ENCODE data around the gene INAVA.
"Not testable (repeated sequence)": the region's sequence is repeated elsewhere in the genome, so short reads cannot be mapped to it uniquely, and the experiment has no call there.

INAVA gene

GRCh38 chr1:200947059-200947566 is 52.4 kb downstream of the INAVA start:
- Histone ChIP-seq H3K9me3 (ENCODE audit: low read depth, low read length) (no peaks in the 10 kb centered on the region; the same call in 1 of the 2 replicates), H3K27ac (no peak overlapping the region), H3K9ac (ENCODE audit: insufficient read length) (no peak overlapping the region), H3K36me3 (ENCODE audit: insufficient read depth, low read length) (no peaks in the 10 kb centered on the region), H3K4me3 (no peak overlapping the region)
- TF ChIP-seq POLR2AphosphoS5 (IDR thresholded peaks at IDR 0.05; ENCODE audit: borderline replicate concordance, low read depth, low read length) (no peak), EZH2 (IDR thresholded peaks at IDR 0.05) (no peak), FOXP2 (optimal IDR thresholded peaks at IDR 0.05; ENCODE audit: control extremely low read depth, extremely low read length, insufficient read depth) (no peak)
- DNase-seq (ENCODE audit: low read depth, low spot score): no peak

DNA sequence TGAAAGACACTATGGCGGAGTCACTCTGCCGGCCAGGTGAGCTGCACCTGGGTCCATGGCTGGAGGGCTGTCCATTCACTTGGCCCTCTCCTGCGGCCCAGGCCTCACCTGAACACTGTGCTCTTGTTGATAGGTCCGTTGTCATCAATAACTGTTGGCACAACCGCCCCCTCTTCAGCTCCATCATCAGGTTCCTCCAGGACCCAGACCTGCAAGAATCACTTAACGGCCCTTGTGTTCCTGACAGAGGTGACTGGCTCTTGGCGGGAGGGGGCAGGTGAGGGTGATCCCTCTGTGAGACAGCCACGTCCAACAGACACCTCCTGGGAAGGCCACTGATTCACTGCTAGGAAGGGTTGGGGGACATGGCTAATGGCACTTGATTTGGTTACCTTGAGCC is 54.9 kb downstream of the INAVA start:
- TF ChIP-seq FOXP2 (optimal IDR thresholded peaks at IDR 0.05; ENCODE audit: control extremely low read depth, extremely low read length, insufficient read depth) (no peak), POLR2AphosphoS5 (IDR thresholded peaks at IDR 0.05; ENCODE audit: borderline replicate concordance, low read depth, low read length) (no peak)
- H3K27ac ChIP-seq: no peak overlapping the region

GRCh38 chr1:200951016-200951415 is 56.3 kb downstream of the INAVA start:
- TF ChIP-seq EZH2 (IDR thresholded peaks at IDR 0.05): no peak
- TF ChIP-seq POLR2AphosphoS5 (IDR thresholded peaks at IDR 0.05; ENCODE audit: borderline replicate concordance, low read depth, low read length): no peak
- no peak for TF ChIP-seq FOXP2 (optimal IDR thresholded peaks at IDR 0.05; ENCODE audit: control extremely low read depth, extremely low read length, insufficient read depth)
- Histone ChIP-seq H3K27ac (no peak overlapping the region), H3K9me3 (ENCODE audit: low read depth, low read length) (no peaks in the 10 kb centered on the region; the same call in 1 of the 2 replicates), H3K36me3 (ENCODE audit: insufficient read depth, low read length) (no peaks in the 10 kb centered on the region), H3K9ac (ENCODE audit: insufficient read length) (no peak overlapping the region), H3K4me3 (no peak overlapping the region)
- no peak for DNase-seq (ENCODE audit: low read depth, low spot score)

More for the DNA sequence above, 54.9 kb downstream of the INAVA start:
- Histone ChIP-seq H3K36me3 (ENCODE audit: insufficient read depth, low read length) (no peaks in the 10 kb centered on the region), H3K9ac (ENCODE audit: insufficient read length) (no peak overlapping the region), H3K9me3 (ENCODE audit: low read depth, low read length) (no peaks in the 10 kb centered on the region; the same call in 1 of the 2 replicates), H3K4me3 (no peak overlapping the region)
- DNase-seq (ENCODE audit: low read depth, low spot score): no peak

- no peak for DNase-seq (ENCODE audit: low read depth, low spot score)
- Histone ChIP-seq H3K9me3 (ENCODE audit: low read depth, low read length) (no peaks in the 10 kb centered on the region), H3K36me3 (ENCODE audit: insufficient read depth, low read length) (no peaks in the 10 kb centered on the region), H3K27ac (no peak overlapping the region), H3K9ac (ENCODE audit: insufficient read length) (no peak overlapping the region), H3K4me3 (no peak overlapping the region)
- TF ChIP-seq FOXP2 (optimal IDR thresholded peaks at IDR 0.05; ENCODE audit: control extremely low read depth, extremely low read length, insufficient read depth): no peak
- TF ChIP-seq EZH2 (IDR thresholded peaks at IDR 0.05): no peak
- TF ChIP-seq POLR2AphosphoS5 (IDR thresholded peaks at IDR 0.05; ENCODE audit: borderline replicate concordance, low read depth, low read length): no peak
Observed at GRCh38 chr1:200954434-200954833, 59.7 kb downstream of the INAVA start.

DNA sequence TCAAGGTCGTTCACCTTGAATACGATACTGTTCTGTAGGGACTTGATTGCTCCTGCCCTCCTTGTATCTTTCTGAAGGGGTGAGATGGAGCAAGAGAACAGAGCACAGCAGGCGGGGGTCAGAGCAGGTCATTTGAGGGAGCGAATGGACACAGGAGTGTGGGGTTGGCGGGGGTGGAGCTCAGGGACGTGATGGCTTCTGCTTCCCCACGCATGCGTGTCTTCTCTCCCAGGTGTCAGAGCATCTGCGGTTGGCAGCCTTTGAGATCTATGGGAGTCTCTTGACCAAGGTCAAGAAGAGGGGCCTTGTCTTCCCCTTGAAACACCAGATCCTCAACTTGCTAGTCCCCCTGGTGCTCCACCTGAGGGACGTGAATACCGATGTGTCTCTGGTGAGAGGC is 63.9 kb downstream of the INAVA start:
- TF ChIP-seq EZH2 (IDR thresholded peaks at IDR 0.05): no peak
- no peak for TF ChIP-seq POLR2AphosphoS5 (IDR thresholded peaks at IDR 0.05; ENCODE audit: borderline replicate concordance, low read depth, low read length)
- no peak for TF ChIP-seq FOXP2 (optimal IDR thresholded peaks at IDR 0.05; ENCODE audit: control extremely low read depth, extremely low read length, insufficient read depth)
- Histone ChIP-seq H3K9me3 (ENCODE audit: low read depth, low read length) (no peaks in the 10 kb centered on the region), H3K9ac (ENCODE audit: insufficient read length) (no peak overlapping the region), H3K4me3 (no peak overlapping the region), H3K36me3 (ENCODE audit: insufficient read depth, low read length) (no peaks in the 10 kb centered on the region), H3K27ac (no peak overlapping the region)
- no peak for DNase-seq (ENCODE audit: low read depth, low spot score)

GRCh38 chr1:200959411-200959921 is 64.8 kb downstream of the INAVA start:
- Histone ChIP-seq H3K27ac (no peak overlapping the region), H3K36me3 (ENCODE audit: insufficient read depth, low read length) (no peaks in the 10 kb centered on the region), H3K4me3 (no peak overlapping the region), H3K9me3 (ENCODE audit: low read depth, low read length) (no peaks in the 10 kb centered on the region), H3K9ac (ENCODE audit: insufficient read length) (no peak overlapping the region)
- TF ChIP-seq POLR2AphosphoS5 (IDR thresholded peaks at IDR 0.05; ENCODE audit: borderline replicate concordance, low read depth, low read length) (no peak), FOXP2 (optimal IDR thresholded peaks at IDR 0.05; ENCODE audit: control extremely low read depth, extremely low read length, insufficient read depth) (no peak), EZH2 (IDR thresholded peaks at IDR 0.05) (no peak)
- no peak for DNase-seq (ENCODE audit: low read depth, low spot score)

DNA sequence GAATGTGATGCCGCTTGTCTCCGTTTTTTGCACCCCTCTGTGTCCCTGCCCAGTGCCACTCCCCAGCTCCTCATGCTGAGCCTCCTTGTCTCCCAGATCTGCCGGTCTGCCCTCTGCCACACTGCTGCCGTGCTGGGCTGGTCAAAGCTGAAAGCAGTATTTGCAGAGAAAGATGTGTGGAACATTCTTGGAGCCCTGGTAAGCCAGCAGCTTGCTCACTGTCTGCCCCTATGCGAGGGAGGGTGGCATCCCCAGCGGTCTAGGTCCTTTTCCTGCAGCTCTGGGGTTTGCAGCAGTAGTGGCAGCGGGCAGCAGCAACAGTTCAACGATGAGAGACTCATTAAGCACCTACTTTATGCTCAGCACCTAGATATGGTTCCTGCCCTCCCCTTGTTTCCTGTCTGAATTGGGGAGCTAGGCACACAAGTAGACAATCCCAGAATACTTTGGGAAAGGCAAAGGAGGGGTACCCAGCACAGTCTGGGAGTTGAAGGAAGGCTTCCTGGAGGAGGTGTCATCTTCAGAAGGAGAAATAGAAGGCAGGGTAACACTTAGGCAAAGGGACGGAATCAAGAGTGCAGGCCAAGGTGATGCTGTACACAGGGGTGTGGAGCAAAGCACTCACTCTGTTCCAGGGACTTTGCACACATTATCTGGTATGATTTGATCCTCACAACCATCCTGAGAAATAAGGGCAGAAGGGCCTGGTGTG is 65.7 kb downstream of the INAVA start:
- H3K4me3 ChIP-seq: no peak overlapping the region
- H3K9me3 ChIP-seq (ENCODE audit: low read depth, low read length): no peaks in the 10 kb centered on the region
- H3K36me3 ChIP-seq (ENCODE audit: insufficient read depth, low read length): no peaks in the 10 kb centered on the region
- no peak overlapping the region for H3K9ac ChIP-seq (ENCODE audit: insufficient read length)
- no peak for DNase-seq (ENCODE audit: low read depth, low spot score)
- TF ChIP-seq EZH2 (IDR thresholded peaks at IDR 0.05): no peak
- TF ChIP-seq FOXP2 (optimal IDR thresholded peaks at IDR 0.05; ENCODE audit: control extremely low read depth, extremely low read length, insufficient read depth): no peak
- no peak for TF ChIP-seq POLR2AphosphoS5 (IDR thresholded peaks at IDR 0.05; ENCODE audit: borderline replicate concordance, low read depth, low read length)
- no peak overlapping the region for H3K27ac ChIP-seq

DNA sequence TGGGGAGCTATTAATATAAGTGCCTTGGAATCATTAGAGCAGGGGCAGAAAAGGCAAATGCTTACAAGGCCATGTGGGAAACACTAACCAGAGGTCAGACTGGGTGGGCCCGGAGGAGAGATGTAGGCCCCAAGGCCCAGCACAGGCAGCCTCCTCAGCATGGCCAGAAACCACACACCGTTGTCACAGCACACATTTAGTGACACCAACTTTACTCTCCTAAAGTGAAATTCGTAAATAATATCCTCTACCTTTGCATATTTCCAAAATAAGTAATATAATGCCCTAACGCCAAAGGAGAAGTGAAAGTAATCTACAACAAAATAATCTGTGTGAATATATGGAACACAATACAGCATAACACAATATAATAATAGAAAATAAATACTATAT is 66.2 kb downstream of the INAVA start:
- Histone ChIP-seq H3K4me3 (no peak overlapping the region), H3K9me3 (ENCODE audit: low read depth, low read length) (no peaks in the 10 kb centered on the region), H3K9ac (ENCODE audit: insufficient read length) (no peak overlapping the region), H3K36me3 (ENCODE audit: insufficient read depth, low read length) (no peaks in the 10 kb centered on the region), H3K27ac (no peak overlapping the region)
- TF ChIP-seq POLR2AphosphoS5 (IDR thresholded peaks at IDR 0.05; ENCODE audit: borderline replicate concordance, low read depth, low read length) (no peak), EZH2 (IDR thresholded peaks at IDR 0.05) (no peak), FOXP2 (optimal IDR thresholded peaks at IDR 0.05; ENCODE audit: control extremely low read depth, extremely low read length, insufficient read depth) (no peak)
- no peak for DNase-seq (ENCODE audit: low read depth, low spot score)

DNA sequence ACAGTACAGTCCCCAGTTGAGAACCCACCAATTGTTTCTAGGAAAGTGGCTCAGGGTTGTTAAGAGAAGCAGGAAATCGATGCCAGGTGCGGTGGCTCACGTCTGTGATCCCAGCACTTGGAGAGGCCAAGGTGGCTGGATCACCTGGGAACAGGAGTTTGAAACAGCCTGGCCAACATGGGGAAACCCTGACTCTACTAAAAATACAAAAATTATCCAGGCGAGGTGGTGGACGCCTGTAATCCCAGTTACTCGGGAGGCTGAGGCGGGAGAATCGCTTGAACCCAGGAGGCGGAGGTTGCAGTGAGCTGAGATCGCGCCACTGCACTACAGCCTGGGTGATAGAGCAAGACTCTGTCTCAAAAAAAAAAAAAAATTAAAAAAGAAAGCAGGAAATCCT is 67.5 kb downstream of the INAVA start:
- H3K9ac ChIP-seq (ENCODE audit: insufficient read length); H3K27ac ChIP-seq; H3K9me3 ChIP-seq (ENCODE audit: low read depth, low read length); H3K36me3 ChIP-seq (ENCODE audit: insufficient read depth, low read length); DNase-seq (ENCODE audit: low read depth, low spot score); H3K4me3 ChIP-seq: not testable (repeated sequence)

Data from SK-N-MC (cell line).